GM04504 (cell line): ENCODE data around the gene CHCHD6.

Experiments used
- DNase-seq: peaks from one replicate; pipeline ENCODE4 v3.0.0-alpha.2; 2012; ENCODE audit warnings: low read depth

CHCHD6 gene

DNA sequence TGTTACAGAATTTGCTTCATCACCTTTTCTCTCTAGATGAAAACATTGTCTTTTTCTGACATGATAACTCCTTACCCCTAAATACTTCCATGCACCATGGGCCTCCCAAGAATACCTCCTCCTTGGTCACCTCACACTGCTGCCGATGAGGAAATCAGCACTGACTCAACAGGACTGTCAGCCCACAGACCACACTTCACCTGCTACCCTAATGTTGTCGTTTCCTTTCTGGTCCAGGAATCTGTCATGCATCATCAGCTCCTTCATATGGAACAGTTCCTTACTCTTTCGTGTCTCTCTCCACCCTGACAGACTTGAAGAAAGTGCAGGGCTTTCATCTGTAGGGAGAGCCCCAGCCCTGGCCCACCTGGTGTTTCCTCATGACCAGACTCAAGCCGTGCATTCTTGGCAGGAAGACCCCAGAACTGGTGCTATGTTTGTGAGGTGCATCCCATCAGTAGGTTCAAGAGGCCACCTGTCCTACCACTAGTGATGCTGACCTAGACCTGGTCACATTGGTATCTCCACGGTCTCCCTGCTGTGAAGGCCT, 237.8 kb downstream of the CHCHD6 start:
- no peak for DNase-seq

DNA sequence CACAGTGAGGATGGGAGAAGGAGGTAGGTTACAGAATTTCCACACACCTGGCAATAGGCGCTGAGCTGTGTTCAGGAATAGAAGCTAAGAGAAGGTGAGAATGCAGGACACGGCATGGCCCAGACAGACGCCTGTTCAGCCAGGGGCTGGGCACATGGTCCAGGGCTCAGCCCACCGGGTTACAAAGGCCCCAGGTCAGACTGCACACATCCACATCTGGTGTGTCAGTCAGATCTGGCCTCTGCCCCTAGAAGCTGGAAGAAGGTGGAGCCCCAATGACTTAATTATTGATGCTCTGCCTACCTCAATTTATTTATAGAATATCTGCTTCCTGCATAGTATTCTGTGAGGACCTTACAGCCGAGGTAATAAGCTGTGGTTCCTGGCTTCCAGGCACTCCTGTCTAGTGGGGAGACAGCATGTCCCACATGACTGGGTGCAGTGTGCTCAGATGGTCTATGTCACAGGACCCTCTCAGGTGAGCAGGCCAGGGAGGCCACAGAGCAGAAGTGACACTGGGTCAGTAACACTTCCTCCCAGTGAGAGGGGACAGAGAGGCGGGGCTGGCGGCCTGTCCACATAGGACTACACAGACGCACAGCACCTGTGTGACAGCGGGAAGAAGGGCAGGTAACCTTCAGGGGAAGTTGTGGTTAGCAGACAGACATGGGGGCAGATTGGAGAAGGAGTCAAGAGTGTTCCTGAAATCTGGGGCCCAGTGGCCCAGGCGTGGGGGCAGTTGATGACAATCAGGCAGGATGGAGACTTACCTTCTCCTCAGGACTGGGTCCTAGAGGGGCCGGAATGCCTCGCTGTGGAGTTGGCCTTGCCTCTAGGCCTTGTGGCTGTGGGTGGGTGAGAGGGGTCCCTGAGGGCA, 240.3 kb downstream of the CHCHD6 start:
- no peak for DNase-seq

DNA sequence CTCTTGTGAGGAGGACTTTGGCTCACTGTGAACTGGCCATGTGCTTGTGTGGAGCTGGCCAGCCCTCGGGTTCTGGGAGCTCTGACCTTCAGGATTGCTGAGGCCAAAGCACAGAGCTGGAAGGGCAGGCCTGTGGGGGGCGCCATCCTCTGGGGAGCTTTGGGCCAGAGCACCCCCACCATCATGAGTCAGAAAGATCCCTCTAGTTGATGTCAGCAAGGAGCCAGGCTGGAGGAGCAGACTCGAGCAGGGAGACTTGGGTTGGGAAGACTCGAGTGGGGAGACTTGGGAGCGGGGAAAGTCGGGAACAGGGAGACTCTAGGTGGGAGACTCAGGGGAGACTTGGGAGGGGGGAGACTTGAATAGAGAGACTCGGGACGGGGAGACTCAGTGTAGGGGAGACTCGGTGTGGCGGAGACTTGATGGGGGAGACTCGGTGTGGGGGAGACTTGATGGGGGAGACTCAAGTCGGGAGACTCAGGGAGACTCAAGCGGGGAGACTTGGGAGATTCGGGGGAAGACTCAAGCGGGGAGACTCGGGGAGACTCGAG, 241.2 kb downstream of the CHCHD6 start:
- DNase-seq, result no peak

DNA sequence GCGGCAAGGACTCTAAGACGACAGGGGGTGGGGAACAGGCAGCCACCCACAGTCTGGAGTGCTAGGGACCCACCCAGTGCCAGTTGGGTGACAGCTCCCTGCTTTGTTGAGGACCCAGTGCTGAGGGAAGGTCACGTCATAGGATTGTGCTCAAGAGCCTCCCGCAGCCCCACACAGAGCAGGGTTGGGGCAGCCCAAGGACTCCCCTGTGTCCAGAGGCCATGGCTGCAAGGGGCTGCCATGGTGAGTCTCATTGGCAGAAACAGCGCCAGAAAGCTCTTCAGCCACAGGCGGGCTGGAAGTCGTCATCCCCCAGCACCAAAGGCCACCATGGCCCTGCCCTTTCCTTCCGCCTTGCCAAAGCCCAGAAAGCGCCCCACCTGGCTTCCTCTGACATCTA, 241.9 kb downstream of the CHCHD6 start:
- DNase-seq, result no peak

DNA sequence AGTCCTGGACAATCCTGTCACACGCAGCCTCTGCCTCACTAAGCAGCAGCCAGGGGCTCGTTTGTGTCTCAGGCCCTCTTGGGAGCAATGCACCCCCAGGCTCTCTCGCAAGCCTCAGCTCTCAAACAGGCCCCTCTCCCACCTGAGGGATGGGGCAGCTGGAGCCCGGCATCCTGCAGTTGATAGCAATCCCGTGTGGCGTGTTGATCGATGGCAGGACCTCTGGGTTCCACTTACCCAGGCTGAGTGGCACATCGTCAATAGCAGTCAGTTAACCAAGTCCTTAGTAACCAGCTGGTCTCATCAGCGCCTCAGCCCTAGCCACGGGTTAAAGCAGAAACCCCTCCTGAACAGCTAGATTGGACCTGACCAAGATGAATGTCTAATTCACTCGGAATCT, 242.4 kb downstream of the CHCHD6 start:
- DNase-seq, result no peak

- no peak for DNase-seq
Measured at GRCh38 chr3:126947429-126947828, 243.4 kb downstream of the CHCHD6 start.

GRCh38 chr3:126948980-126949535, 245.0 kb downstream of the CHCHD6 start:
- DNase-seq, result no peak

- no peak for DNase-seq
Measured at GRCh38 chr3:126951561-126951960, 247.5 kb downstream of the CHCHD6 start.

DNA sequence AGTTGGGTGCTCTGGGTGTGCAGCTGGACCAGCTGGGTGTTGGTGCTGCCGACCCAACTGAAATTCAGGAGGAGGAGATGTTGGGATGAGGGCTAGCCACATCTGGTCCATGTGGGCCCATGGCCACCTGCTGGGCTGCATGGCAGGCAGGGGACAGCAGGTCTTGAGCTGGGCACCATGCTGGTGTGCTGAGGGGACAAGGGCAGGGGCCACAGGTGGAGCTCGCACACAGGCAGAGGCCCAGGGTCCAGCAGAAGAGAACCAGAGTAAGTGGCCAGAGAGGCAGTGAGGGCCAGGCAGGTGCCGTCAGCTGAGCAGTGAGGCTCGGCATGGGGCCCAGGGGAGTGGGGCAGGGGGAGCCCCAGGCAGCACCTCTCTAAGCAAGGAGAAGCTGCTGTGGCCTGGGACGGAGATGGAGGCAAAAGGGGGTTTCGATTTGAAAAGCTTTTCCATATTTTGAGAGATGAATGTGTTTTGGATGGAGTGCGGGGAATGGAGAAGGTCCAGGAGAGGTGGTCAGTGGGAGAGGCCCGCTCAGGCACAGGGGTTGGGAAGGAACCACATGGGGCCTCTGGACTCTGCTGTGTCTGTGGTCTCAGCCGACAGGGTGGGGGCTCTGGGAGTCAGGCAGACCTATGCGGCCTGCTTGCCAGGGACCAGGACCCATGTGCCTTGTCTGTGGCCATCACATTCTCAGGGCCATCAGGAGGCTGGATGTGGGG, 248.4 kb downstream of the CHCHD6 start:
- DNase-seq, result no peak

DNA sequence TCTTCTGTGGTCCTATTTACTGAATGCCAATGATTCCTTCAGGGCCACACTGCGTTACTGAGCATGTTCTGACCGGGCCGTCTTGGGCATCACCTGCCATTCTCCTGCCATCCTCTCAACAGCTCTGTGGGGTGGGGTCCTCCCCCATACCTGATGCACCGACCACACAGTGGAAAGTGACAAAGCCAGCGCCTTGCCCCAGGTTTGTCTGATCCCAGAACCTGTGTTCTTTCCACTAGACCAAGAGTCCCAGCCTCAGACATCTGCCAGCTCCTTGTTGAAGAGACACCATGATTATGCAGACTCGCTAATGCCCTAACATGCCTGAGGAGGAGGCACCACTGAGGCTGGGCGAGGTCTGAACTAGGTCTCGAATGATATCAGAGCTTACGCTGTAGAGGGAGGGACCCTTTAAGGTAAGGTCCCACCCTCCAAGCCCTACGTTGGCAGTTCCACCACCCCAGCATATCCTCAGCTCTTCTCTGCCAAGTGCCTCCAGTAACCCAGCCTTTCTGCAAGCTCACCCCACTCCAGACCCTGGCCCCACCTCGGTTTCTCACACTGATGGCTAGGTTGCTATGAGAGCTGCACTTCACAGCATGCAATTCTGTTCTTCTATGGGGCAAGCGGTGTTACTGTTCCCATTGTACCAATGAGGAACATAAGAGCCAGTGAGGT, 249.1 kb downstream of the CHCHD6 start:
- no peak for DNase-seq

DNA sequence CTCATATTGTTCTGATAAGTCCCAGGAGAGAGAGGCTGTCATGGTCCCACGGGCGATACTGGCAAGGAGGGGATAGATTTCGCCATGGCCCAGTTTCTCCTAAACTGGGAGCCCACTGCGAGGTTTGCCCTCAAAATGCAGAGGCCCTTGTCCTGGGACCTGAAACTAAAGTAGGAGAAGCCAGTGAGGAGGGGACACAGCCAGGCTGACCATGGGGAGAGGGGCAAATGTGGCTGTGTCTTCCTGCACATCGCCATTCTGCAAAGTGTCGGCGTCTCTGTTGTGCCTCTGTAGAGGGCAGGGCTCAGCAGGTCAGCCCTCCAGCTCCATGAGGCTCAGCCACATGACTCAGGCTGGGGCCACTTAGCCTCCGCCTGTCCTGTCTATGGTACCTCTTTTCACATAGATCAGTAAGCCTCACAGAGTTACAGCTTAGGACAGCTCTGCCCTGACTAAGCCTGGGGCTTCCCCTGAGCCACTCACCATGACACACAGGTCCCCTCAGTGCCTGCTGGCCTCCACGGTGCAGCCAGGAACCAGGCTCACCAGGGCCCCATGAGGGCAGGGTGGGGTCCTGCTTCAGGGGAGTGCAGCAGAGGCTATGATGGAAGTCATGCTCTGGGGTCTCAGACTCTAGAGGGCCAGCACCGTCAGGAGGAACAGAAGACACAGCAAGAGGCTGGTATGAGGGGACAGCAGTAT, 250.3 kb downstream of the CHCHD6 start:
- no peak for DNase-seq

DNA sequence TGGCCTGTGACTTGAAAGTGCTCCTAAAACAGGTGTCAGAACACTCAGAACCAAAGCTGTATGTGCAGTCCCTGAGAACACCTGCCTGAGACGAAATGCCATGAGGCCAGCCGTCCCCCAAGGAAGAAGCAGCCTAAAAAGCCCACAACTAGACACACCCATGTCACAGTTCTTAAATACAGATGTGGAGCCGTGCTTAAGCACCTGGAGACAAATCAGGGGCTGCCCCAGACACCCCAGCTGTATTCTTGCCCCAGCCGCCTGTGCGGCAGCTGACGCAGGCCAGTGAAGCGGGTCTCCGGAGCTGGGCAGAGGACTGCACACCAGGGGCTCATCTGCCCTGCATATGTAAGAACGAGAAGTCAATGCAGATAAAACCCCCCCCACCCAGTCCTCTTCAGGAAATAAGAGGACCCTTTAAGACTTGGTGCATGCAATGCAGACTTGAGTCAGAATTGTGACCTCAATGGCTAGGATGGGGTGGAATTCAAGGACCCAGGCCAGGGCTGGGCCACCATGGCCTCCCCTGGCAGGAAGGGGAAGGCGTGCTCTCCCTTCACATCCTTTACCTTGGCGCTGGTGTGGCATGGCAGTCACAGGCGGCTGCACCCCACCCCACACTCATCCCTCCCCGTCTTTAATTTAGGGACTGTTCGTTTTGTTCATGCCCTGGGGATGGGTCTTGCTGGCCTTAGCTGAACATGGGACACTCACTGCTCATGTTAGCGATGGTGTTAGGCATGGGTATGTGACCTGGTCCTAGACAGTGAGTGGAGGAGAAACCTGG, 251.2 kb downstream of the CHCHD6 start:
- no peak for DNase-seq

DNA sequence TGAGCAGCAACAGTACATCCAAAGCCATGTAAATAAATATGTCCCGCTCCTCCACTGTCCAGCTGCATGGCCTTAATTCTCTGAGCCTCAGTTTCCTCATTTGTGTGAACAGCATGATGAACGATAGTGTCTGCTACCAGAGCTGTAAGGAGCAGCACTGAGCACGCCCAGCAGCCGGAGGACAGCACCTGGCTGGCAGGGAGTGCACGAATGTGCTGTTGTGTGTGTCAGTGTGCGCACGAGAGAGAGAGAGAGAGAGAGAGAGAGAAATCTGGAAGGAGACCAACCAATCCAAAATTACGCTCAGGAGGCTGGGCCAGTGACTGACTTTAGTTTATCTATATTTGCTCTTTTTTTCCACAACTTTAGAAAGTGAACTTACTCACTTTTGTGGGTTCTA, 252.3 kb downstream of the CHCHD6 start:
- no peak for DNase-seq

DNA sequence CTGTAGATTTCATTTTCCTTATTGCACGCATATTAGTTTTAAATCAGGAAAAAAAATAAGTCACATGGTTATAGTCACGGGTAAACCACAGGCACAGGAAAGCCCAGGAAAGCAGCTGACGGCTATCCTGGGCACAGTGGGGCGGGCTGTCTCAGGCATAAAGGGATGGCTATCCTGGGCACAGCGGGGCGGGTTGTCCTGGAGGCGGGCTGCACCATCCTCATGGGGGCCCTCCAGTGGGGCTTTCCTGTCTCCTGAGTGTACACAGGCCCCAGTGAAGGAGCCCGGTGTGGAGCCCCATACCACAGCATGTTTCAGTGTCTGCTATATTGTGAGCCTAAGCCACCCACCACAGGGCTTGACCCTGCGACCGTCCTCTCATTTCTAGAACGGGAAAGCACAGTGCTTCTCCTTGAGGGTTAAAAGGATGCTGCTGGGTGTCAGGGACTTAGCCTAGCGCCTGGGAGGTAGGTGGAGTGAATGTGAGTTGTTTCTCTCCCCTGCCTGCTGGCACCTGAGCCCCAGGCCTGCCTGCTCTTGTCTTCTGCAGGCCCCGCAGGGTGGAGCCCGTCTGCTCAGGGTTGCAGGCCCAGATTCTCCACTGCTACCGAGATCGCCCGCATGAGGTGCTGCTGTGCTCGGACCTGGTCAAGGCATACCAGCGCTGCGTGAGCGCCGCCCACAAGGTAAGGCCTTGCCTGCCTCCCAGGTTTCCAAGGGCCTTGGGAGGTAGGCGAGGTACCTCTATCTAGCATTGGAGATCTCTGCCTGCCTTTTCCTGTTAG, 253.0 kb downstream of the CHCHD6 start:
- no peak for DNase-seq

DNA sequence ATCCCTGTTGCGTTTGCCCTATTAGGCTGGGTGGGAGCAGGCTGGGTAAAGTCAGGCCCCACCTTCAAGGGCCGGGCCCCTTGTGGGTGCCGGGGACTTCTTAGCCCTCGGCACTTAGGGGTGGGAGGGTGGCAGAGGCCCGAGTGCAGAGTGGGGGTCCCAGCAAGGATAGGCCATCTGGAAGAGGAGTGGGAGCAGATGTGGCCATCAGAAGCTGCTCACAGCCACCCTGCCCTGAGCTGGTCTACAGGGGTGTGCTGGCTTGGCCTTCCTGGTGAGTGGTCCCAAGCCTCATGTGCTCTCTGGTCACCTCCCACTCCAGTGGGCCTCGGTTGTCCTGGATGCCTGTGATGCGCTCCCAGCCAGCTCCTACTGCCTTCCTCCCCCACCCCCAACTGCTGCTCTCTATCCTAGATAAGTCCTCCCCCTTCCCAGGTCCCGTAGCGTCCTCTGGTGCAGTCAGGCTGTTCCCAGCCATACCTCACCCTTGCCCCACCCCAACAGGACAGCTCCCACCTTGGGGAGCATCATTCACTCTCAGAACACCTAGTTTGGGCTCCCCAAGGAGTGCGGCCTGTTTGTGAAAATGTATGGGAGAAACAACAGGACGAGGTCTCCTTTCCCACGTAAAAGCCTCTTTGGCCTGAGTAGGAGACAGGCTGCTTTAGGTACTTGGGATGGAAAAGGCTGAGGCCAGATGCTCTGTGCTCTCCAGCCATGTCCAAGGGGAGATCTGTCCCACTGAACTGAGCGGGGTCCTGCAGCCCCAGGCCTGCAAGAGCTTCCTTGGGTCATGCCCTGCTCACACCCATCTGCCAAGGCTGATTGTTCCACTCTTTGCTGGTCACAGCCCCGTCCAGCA, 254.0 kb downstream of the CHCHD6 start:
- DNase-seq, result no peak

DNA sequence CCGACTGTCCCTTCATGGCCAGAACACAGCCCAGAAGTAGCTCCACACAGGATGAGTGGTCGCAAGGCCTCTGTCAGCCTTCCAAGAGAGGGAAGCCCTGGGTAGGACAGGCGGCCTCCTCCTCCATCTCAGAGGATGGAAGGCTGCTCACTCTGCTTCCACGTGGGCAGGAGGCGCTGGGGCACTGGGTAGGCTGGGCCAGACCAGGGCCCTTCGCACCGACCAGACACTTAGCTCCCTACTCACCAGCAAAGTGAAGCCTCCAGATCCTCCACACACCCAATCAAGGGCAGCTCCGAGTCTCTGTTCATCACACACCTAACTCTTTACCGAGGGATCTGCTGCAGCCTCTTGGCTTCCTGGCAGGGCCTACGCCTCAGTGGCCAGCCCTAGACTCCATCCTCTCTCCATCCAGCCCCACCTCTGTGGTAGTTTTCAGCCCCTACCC, 254.6 kb downstream of the CHCHD6 start:
- no peak for DNase-seq

- DNase-seq, result no peak
Measured at GRCh38 chr3:126959136-126959920, 255.3 kb downstream of the CHCHD6 start.
